Endodermal cell (in vitro differentiated cells): ENCODE results near the gene BUB1B. TPM values are rescaled to one million over a fixed set of nuclear protein-coding genes. Genes with fewer than 3 reads are reported as not detected.
"Not testable (repeated sequence)": the region's sequence is repeated elsewhere in the genome, so short reads cannot be mapped to it uniquely, and the experiment has no call there.

ENCODE experiments used
- DNase-seq: peaks from one replicate; pipeline ENCODE4 v3.0.0-alpha.2; 2017
- H3K27ac ChIP-seq: 2 replicates; pipeline ENCODE4 v1.5.1; 2013; ENCODE audit warnings: mild to moderate bottlenecking, low read depth, low read length, moderate library complexity
- H3K27me3 ChIP-seq: 2 replicates; pipeline ENCODE4 v1.6.1; 2013; ENCODE audit warnings: mild to moderate bottlenecking, low read length, moderate library complexity; ENCODE audit not compliant: insufficient read depth, control insufficient read depth, poor library complexity, severe bottlenecking
- H3K36me3 ChIP-seq: 2 replicates; pipeline ENCODE4 v1.7.0; 2013; ENCODE audit warnings: mild to moderate bottlenecking, low read length, moderate library complexity; ENCODE audit not compliant: control insufficient read depth, insufficient read depth
- H3K4me1 ChIP-seq: one replicate; pipeline ENCODE4 v1.7.0; 2013; ENCODE audit warnings: low read length; ENCODE audit not compliant: control insufficient read depth, insufficient read depth
- H3K4me3 ChIP-seq: 2 replicates; pipeline ENCODE4 v1.5.1; 2013; ENCODE audit warnings: mild to moderate bottlenecking, low read length, moderate library complexity
- H3K9ac ChIP-seq: 2 replicates; pipeline ENCODE4 v1.6.1; 2013; ENCODE audit warnings: mild to moderate bottlenecking, low read length, moderate library complexity; ENCODE audit not compliant: poor library complexity, severe bottlenecking; ENCODE audit errors: extremely low read depth
- H3K9me3 ChIP-seq: 2 replicates; pipeline ENCODE4 v1.6.1; 2013; ENCODE audit warnings: mild to moderate bottlenecking, low read length, moderate library complexity; ENCODE audit not compliant: control insufficient read depth
- H3K27ac Mint-ChIP-seq: 2 replicates; pipeline ENCODE4 v1.8.0; 2020; ENCODE audit warnings: mixed read lengths
- H3K27me3 Mint-ChIP-seq: 2 replicates; pipeline ENCODE4 v1.8.0; 2021; ENCODE audit warnings: mild to moderate bottlenecking, mixed read lengths; ENCODE audit not compliant: insufficient read depth
- H3K36me3 Mint-ChIP-seq: 2 replicates; pipeline ENCODE4 v1.8.0; 2020; ENCODE audit warnings: low read depth, mixed read lengths
- H3K4me1 Mint-ChIP-seq: 2 replicates; pipeline ENCODE4 v1.8.0; 2020; ENCODE audit warnings: mixed read lengths
- H3K4me3 Mint-ChIP-seq: 2 replicates; pipeline ENCODE4 v1.8.0; 2020; ENCODE audit warnings: mild to moderate bottlenecking, moderate library complexity, mixed read lengths
- H3K9me3 Mint-ChIP-seq: 2 replicates; pipeline ENCODE4 v1.8.0; 2020; ENCODE audit warnings: mild to moderate bottlenecking, mixed read lengths
- CTCF ChIP-seq: fragments of 200-600 bp; sonication (generic); conservative IDR thresholded peaks from 2 replicates; pipeline ENCODE4 v1.5.0; 2021; ENCODE audit warnings: antibody characterized with exemption, mild to moderate bottlenecking
- WGBS, 2 experiments: methylation state at CpG; one replicate each; pipeline versions ENCODE4 v1.1.5 to v1.1.7; 2013; ENCODE audit warnings: missing lambda C conversion rate in 2 of 2, mixed read lengths in 1 of 2; ENCODE audit not compliant: insufficient coverage in 1 of 2, insufficient read length in 1 of 2; 5-methylcytosine and 5-hydroxymethylcytosine counted together
- total RNA-seq, 2 donors: library from RNA; stranded (reverse); fragmentation: NEBNext Ultra II Directional in 1 of 2; extraction: Animal tissue kit (Norgen Biotek cat#: 25700) in 1 of 2; gene quantifications; 2 replicates in 1 of 2; 3 replicates in 1 of 2; pipeline ENCODE4 v1.2.1, GENCODE V29; 2021

Gene BUB1B
- total RNA-seq, 2 donors from 2014 or later, result 58.6 to 108 TPM

- no peaks in the 10 kb centered on the region for H3K4me1 ChIP-seq
- no peaks in the 10 kb centered on the region for H3K9me3 ChIP-seq
- Mint-ChIP-seq H3K4me3 (no peak overlapping the region), H3K27ac (no peak overlapping the region), H3K36me3 (no peaks in the 10 kb centered on the region), H3K9me3 (no peaks in the 10 kb centered on the region), H3K27me3 (no peaks in the 10 kb centered on the region), H3K4me1 (peaks cover 7% of the 10 kb centered on the region)
- H3K4me3 ChIP-seq, result no peak overlapping the region
- no peaks in the 10 kb centered on the region for H3K36me3 ChIP-seq
- 84 to 94% methylated on average over 3 of the region's 3 CpGs for WGBS, 2 experiments
- TF ChIP-seq CTCF, result no peak
- peak; percentile 28 for DNase-seq
- no peak overlapping the region for H3K27ac ChIP-seq
- no peak overlapping the region for H3K9ac ChIP-seq
- H3K27me3 ChIP-seq, result no peaks in the 10 kb centered on the region
These were observed 42.4 kb upstream of the BUB1B start for GRCh38 chr15:40118473-40118872.

DNA sequence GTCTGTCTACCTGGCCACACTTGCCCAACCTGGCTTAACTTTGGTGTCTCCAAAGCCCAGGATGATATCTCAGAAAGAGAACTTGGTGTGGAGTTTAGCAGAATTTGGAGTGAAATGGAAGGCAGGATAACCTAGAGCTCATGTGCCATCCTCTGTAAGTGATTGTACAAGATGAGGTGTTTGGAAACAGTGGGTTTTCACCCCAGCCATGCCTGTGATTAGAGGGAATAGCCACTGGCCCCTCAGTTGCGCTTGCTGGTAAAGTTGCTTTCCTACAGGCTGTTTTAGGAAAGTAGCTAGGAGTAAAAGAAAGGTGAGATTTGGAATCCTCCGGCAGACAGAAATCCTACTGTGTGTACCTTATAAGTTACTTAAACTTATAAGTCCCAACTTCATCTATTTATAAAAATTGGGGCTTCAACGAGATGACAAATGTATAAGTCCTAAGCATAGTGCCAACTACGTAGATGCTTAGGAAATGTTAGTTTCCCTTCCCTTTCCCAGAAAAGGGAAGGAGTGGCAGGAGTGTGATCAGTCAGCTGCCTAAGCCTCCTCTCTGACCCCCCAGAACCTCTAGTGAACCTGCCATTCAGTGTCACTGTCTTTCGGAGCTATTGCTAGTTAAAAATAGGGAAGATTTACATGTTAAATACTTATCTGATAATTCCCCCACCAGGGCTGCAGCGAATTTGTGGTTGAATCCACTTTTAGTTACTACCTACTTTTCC, 38.8 kb upstream of the BUB1B start:
- Mint-ChIP-seq H3K27me3 (no peaks in the 10 kb centered on the region), H3K4me1 (peaks cover 5% of the 10 kb centered on the region), H3K27ac (no peak overlapping the region), H3K36me3 (no peaks in the 10 kb centered on the region), H3K9me3 (no peaks in the 10 kb centered on the region), H3K4me3 (no peak overlapping the region)
- Histone ChIP-seq H3K9me3 (no peaks in the 10 kb centered on the region), H3K27me3 (peaks cover 5% of the 10 kb centered on the region), H3K4me3 (no peak overlapping the region), H3K9ac (no peak overlapping the region), H3K4me1 (no peaks in the 10 kb centered on the region), H3K36me3 (no peaks in the 10 kb centered on the region), H3K27ac (no peak overlapping the region)
- 93 to 100% methylated on average over 2 to 4 of the region's 6 CpGs for whole genome bisulfite sequencing, 2 experiments
- TF ChIP-seq CTCF, result no peak
- DNase-seq, result peak; percentile 26

GRCh38 chr15:40122989-40123388, 37.9 kb upstream of the BUB1B start:
- not testable (repeated sequence) for H3K27ac Mint-ChIP-seq, H3K4me3 Mint-ChIP-seq, H3K36me3 ChIP-seq, H3K27me3 Mint-ChIP-seq, H3K9ac ChIP-seq, H3K9me3 ChIP-seq, H3K36me3 Mint-ChIP-seq, H3K9me3 Mint-ChIP-seq, H3K4me3 ChIP-seq, H3K4me1 Mint-ChIP-seq, H3K27ac ChIP-seq, H3K4me1 ChIP-seq
- peaks cover 15% of the 10 kb centered on the region for H3K27me3 ChIP-seq
- 89% methylated on average over 1 of the region's 1 CpG; no CpG with 5 or more reads in 1 of the 2 experiments for WGBS, 2 experiments
- peak; percentile 42 for DNase-seq

- not testable (repeated sequence) for H3K4me3 ChIP-seq, H3K4me1 ChIP-seq, H3K36me3 ChIP-seq, H3K27ac ChIP-seq, H3K9me3 ChIP-seq, DNase-seq, H3K27me3 Mint-ChIP-seq, H3K27ac Mint-ChIP-seq, H3K9me3 Mint-ChIP-seq, H3K36me3 Mint-ChIP-seq, H3K4me1 Mint-ChIP-seq, H3K9ac ChIP-seq, H3K4me3 Mint-ChIP-seq
- WGBS, 2 experiments, result 89 to 90% methylated on average over 2 to 3 of the region's 5 CpGs
- H3K27me3 ChIP-seq, result peaks cover 15% of the 10 kb centered on the region
These were observed 37.0 kb upstream of the BUB1B start for GRCh38 chr15:40123863-40124262.

- H3K36me3 Mint-ChIP-seq, H3K9me3 Mint-ChIP-seq, H3K27ac ChIP-seq, H3K9ac ChIP-seq, H3K36me3 ChIP-seq, H3K4me3 ChIP-seq, H3K27me3 Mint-ChIP-seq, H3K9me3 ChIP-seq, H3K4me1 Mint-ChIP-seq, DNase-seq, H3K4me3 Mint-ChIP-seq, H3K4me1 ChIP-seq: not testable (repeated sequence)
- 92 to 94% methylated on average over 2 to 3 of the region's 3 CpGs for WGBS, 2 experiments
- peaks cover 20% of the 10 kb centered on the region for H3K27me3 ChIP-seq
- peak overlapping the region; percentile 83 for H3K27ac Mint-ChIP-seq
These were observed 36.5 kb upstream of the BUB1B start for GRCh38 chr15:40124333-40124732.

- peak overlapping the region; percentile 83 for H3K27ac Mint-ChIP-seq
- not testable (repeated sequence) for H3K9me3 Mint-ChIP-seq, H3K4me3 ChIP-seq, H3K9me3 ChIP-seq, H3K4me1 ChIP-seq, H3K4me3 Mint-ChIP-seq, H3K36me3 ChIP-seq, H3K27ac ChIP-seq, H3K36me3 Mint-ChIP-seq, H3K4me1 Mint-ChIP-seq, H3K9ac ChIP-seq, H3K27me3 Mint-ChIP-seq
- DNase-seq, result peak; percentile 66
- H3K27me3 ChIP-seq, result peaks cover 22% of the 10 kb centered on the region
- 67 to 100% methylated on average over 1 to 4 of the region's 5 CpGs for WGBS, 2 experiments
These were observed 36.0 kb upstream of the BUB1B start for GRCh38 chr15:40124807-40125285.
